NT2/D1 (cell line): ENCODE measurements around the gene BLID.

ENCODE experiments used
- DNase-seq: peaks from one replicate; pipeline ENCODE4 v3.0.0-alpha.2; 2011; ENCODE audit warnings: low read depth, low spot score
- H3K27me3 ChIP-seq: 2 replicates; pipeline ENCODE4 v1.6.0; 2011; ENCODE audit warnings: mild to moderate bottlenecking; ENCODE audit not compliant: insufficient read length, insufficient read depth
- H3K36me3 ChIP-seq: 2 replicates; pipeline ENCODE4 v1.6.1; 2011; ENCODE audit warnings: mild to moderate bottlenecking, low read length, mixed read lengths; ENCODE audit not compliant: insufficient read depth, insufficient read length
- H3K4me1 ChIP-seq: 2 replicates; pipeline ENCODE4 v1.5.1; 2011; ENCODE audit not compliant: insufficient read depth, insufficient read length
- H3K4me3 ChIP-seq: 2 replicates; pipeline ENCODE4 v1.5.1; 2011; ENCODE audit warnings: low read depth; ENCODE audit not compliant: insufficient read length
- H3K9ac ChIP-seq: 2 replicates; pipeline ENCODE4 v1.6.0; 2011; ENCODE audit warnings: low read depth; ENCODE audit not compliant: insufficient read length
- H3K9me3 ChIP-seq: 2 replicates; pipeline ENCODE4 v1.5.1; 2011; ENCODE audit warnings: mild to moderate bottlenecking, low read length; ENCODE audit not compliant: insufficient read depth
- SUZ12 ChIP-seq: IDR thresholded peaks from 2 replicates; pipeline ENCODE4 v1.6.1; 2011; ENCODE audit not compliant: insufficient read length, insufficient read depth; ENCODE audit errors: extremely low read depth
- YY1 ChIP-seq: IDR thresholded peaks from 2 replicates; pipeline ENCODE4 v1.6.1; 2011; ENCODE audit not compliant: insufficient read length, insufficient read depth
- ZNF274 ChIP-seq: IDR thresholded peaks from 2 replicates; pipeline ENCODE4 v1.6.1; 2011; ENCODE audit warnings: mild to moderate bottlenecking, low read depth, low read length

BLID gene

DNA sequence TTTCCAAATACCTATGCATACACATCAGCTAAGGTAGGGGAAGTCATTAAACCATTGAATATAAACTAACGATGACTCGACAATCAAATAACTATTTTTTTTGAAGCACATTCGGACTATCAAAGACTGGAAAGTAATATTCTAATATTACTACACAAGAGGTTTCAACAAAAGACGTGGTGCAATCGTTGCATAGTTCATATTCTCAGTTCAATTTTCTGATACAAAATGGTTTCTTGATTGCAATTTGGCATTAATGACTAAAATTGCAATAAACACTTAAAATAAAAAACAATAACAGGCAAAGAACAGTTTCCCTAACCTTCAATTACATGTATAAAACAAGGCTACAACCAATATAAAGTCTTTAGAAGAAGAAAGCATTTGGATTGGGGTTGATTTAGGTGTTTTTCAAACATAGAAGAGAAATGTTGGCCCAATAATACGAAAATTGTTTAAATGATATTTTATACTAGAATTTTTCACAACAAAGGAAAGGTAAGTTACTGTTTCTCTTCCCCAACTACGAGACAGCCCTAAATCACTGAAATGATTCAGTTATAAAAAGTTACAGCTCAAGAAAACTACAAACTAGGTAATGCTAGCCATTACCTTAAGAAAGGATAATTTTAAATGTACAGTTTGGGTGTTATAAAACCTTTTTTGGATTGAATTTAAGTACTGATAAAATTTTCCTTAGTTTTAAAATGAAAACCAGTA lies 17.6 kb downstream of the BLID start:
- Histone ChIP-seq H3K4me3 (no peak overlapping the region), H3K27me3 (no peaks in the 10 kb centered on the region), H3K36me3 (no peaks in the 10 kb centered on the region), H3K9me3 (no peaks in the 10 kb centered on the region), H3K9ac (no peak overlapping the region), H3K4me1 (no peaks in the 10 kb centered on the region)
- no peak for DNase-seq
- TF ChIP-seq SUZ12 (no peak), YY1 (no peak), ZNF274 (no peak)

DNA sequence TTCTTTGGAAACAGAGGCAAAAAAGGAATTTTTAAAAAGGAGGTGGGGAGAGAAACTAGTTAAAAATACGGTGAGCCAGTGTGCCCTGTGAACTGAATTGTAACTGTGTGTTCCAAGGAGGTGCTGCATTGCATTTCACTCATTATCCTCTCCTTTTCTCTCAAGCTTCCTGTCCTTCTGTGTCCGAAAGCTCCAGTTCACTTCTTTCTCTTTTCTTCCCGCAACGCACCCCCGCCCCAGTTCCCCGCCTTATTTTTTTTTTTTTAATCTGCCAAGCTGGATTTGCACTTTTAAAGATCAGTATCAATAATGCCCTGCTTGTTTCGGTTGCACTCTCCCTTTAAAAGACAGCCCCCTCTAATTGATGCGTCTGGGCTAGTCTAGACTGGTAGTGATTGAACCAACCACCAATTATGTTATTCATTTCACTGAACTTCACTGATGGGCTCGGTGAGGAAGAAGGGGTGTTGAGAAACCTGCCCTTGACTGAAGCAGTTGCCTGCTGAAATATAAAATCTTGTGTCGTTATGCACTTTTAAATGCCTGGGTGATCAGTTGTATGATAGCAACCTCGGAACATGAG lies 18.5 kb downstream of the BLID start:
- Histone ChIP-seq H3K9me3 (no peaks in the 10 kb centered on the region), H3K36me3 (no peaks in the 10 kb centered on the region), H3K4me3 (no peak overlapping the region), H3K4me1 (no peaks in the 10 kb centered on the region), H3K27me3 (no peaks in the 10 kb centered on the region), H3K9ac (no peak overlapping the region)
- no peak for DNase-seq
- TF ChIP-seq SUZ12 (no peak), YY1 (no peak), ZNF274 (no peak)

DNA sequence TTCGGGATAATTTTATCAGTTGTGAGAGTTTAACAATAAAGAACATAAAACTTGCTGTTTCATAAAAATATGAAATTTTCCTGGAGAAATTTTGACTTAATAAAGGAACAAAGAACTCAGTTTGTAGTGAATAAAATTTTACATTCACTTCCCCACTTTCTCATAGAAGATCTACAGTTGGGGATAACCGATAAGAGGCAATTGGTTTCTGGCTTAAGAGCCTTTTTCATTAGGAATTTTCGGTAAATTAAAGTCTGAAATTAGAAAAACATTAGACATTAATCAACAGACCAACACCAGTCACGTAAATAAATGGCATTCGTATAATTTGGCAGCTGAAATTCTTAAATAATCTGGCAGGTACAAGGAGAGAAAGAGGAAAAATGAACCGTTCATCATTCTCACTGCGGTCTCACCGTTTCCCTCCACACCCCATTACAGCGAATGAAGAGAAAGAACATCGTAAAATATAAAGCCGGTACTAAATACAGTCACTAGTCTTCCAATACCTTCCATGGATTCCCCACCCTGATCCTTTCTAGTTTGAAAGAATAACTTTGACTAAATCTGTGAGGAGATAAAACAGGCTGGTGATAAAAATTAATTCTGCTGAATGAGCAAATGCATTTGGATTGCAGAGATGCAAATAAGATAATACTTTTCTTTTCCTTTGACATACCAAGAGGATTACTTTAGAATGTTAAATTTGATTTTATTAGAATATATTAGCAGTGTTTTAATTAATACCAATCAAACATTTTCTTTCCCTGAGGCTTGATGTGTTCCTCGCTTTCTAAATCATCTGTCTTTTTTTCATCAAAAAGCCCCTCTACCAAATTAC lies 19.5 kb downstream of the BLID start:
- DNase-seq: no peak
- no peak overlapping the region for H3K9ac ChIP-seq

DNA sequence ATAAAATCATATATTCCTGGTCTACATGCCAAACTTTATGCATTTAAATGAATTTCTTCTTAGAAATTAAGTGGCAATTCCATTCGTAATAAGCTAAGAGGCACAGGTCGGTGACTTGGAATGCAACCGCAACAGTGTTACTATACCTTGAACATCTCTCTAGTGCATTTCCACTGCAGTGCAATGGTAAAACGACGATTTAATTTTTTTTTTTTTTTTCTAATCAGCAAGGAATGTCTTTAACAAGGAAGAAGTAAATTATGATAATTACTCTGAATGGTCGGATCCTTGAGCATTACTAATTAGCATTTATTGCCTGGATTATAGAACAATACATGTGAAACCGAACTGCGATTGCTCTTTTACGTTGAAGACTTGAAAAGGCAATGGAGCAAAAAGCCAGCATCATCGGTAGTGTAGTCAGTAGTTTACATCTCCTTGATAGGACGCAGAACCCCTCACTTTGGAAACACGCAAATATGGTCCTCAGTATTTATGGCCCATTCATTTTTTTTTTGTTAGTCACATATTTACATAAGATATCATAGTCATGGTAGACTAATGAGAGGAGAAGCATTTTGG lies 20.2 kb downstream of the BLID start:
- H3K9me3 ChIP-seq: no peaks in the 10 kb centered on the region
- no peak for TF ChIP-seq YY1
- TF ChIP-seq ZNF274: no peak
- no peak for TF ChIP-seq SUZ12
- no peaks in the 10 kb centered on the region for H3K4me1 ChIP-seq
- no peak overlapping the region for H3K4me3 ChIP-seq
- H3K9ac ChIP-seq: no peak overlapping the region
- no peaks in the 10 kb centered on the region for H3K36me3 ChIP-seq
- H3K27me3 ChIP-seq: no peaks in the 10 kb centered on the region
- DNase-seq: no peak

More for the DNA sequence above, 19.5 kb downstream of the BLID start:
- Histone ChIP-seq H3K9me3 (no peaks in the 10 kb centered on the region), H3K4me3 (no peak overlapping the region), H3K36me3 (no peaks in the 10 kb centered on the region), H3K27me3 (no peaks in the 10 kb centered on the region), H3K4me1 (no peaks in the 10 kb centered on the region)
- TF ChIP-seq SUZ12 (no peak), YY1 (no peak), ZNF274 (no peak)

DNA sequence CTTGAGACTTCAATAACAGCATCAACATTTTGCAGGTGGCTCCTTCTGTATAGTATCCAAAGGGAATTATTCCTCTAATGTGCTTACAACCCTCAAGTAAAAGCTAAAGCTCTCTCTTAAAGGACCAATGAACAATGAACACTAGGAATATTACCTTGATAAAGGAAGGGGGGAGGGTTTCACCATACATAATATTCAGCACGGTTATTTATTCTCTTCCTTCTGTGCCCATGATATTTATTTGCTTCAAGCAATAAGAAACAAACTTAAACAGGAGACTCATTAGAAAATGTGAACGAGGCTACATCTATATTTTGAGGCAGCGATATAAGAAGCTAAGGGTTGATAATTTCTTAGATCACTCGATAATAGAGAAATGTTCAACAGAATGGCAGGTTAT lies 21.2 kb downstream of the BLID start:
- Histone ChIP-seq H3K4me1 (no peaks in the 10 kb centered on the region), H3K9ac (no peak overlapping the region), H3K36me3 (no peaks in the 10 kb centered on the region), H3K27me3 (no peaks in the 10 kb centered on the region), H3K4me3 (no peak overlapping the region), H3K9me3 (no peaks in the 10 kb centered on the region)
- TF ChIP-seq ZNF274 (no peak), SUZ12 (no peak), YY1 (no peak)
- no peak for DNase-seq

DNA sequence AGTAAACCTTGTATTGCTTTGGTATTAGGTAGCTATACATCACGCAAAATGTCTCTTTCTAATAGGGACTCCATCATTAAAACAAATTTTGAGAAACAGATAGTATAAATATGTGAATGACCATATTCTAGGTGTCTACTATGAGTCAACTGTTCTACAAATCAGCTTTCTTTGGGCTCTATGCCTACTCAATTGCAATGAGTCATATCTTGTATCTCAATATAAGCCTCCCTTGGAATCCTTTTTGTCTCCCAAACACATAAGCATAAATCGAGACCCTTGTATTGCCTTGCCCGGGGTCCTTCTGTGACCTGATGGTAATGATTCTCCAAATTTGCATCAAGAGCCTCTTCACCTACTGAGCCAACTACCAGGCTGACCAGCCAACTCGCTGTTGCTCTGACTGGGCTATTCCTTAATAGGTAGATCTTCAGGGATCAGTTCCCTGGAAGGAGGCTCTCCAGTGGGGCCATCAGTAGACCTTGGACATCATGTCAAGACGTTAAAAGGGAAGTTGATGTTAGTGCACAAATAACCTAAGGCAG lies 22.2 kb downstream of the BLID start:
- H3K9me3 ChIP-seq: no peaks in the 10 kb centered on the region
- no peaks in the 10 kb centered on the region for H3K4me1 ChIP-seq
- no peak for TF ChIP-seq YY1
- TF ChIP-seq SUZ12: no peak
- TF ChIP-seq ZNF274: no peak
- no peak for DNase-seq
- no peak overlapping the region for H3K4me3 ChIP-seq
- H3K36me3 ChIP-seq: no peaks in the 10 kb centered on the region
- no peaks in the 10 kb centered on the region for H3K27me3 ChIP-seq
- H3K9ac ChIP-seq: no peak overlapping the region

DNA sequence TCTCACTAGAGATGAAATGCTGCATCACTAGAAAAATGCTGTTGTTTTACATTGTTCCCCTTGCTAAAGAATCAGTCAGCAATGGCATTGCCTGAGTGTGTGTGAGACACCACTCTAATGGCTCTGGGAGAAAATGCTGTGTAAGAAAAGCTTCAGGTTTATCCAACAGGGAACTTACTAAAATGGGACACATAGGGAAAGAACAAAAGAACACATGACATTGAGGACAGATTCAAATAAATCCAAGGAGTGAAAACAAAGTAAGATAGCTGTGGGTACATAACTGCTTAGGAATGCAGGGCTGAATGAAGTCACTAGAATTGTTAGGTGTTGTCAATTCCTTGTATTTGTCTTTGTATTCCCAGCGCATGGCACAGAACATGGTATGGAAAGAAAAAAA lies 24.2 kb downstream of the BLID start:
- Histone ChIP-seq H3K9me3 (no peaks in the 10 kb centered on the region), H3K4me1 (no peaks in the 10 kb centered on the region), H3K4me3 (no peak overlapping the region), H3K27me3 (no peaks in the 10 kb centered on the region), H3K9ac (no peak overlapping the region), H3K36me3 (no peaks in the 10 kb centered on the region)
- DNase-seq: no peak
- TF ChIP-seq ZNF274: no peak
